HT-29 (cell line): Measurements from ENCODE around the gene LMX1B. TPM values are rescaled to one million over a fixed set of nuclear protein-coding genes. Genes with fewer than 3 reads are reported as not detected.

Source experiments
- DNase-seq: peaks from one replicate; pipeline ENCODE4 v3.0.0-alpha.2; 2015; ENCODE audit warnings: low spot score
- total RNA-seq: library from RNA; depleted of rRNA; stranded (reverse); fragments of >200 nt; shearing (Covaris generic); gene quantifications from 2 replicates; pipeline ENCODE4 v1.2.3, GENCODE V29; 2014

The LMX1B gene
- total RNA-seq, 1 experiment from 2014 or later: not detected

- no peak for DNase-seq
Observed at GRCh38 chr9:126658201-126658825, 44.6 kb downstream of the LMX1B start.

GRCh38 chr9:126658956-126659555 lies 45.3 kb downstream of the LMX1B start:
- no peak for DNase-seq

GRCh38 chr9:126661122-126661520 lies 47.4 kb downstream of the LMX1B start:
- no peak for DNase-seq

- peak; percentile 3 for DNase-seq
Observed at GRCh38 chr9:126661521-126662251, 48.0 kb downstream of the LMX1B start.

GRCh38 chr9:126663661-126664072 lies 49.9 kb downstream of the LMX1B start:
- DNase-seq: no peak

- no peak for DNase-seq
Observed at GRCh38 chr9:126664900-126665643, 51.3 kb downstream of the LMX1B start.

GRCh38 chr9:126665644-126666035 lies 51.9 kb downstream of the LMX1B start:
- DNase-seq: no peak

- no peak for DNase-seq
Observed at GRCh38 chr9:126666155-126666803, 52.6 kb downstream of the LMX1B start.

- no peak for DNase-seq
Observed at GRCh38 chr9:126667190-126668055, 53.7 kb downstream of the LMX1B start.

- no peak for DNase-seq
Observed at GRCh38 chr9:126668058-126668457, 54.3 kb downstream of the LMX1B start.

GRCh38 chr9:126669108-126669507 lies 55.4 kb downstream of the LMX1B start:
- no peak for DNase-seq

- no peak for DNase-seq
Observed at GRCh38 chr9:126670270-126670669, 56.5 kb downstream of the LMX1B start.

GRCh38 chr9:126671381-126671831 lies 57.7 kb downstream of the LMX1B start:
- DNase-seq: no peak

GRCh38 chr9:126671983-126672382 lies 58.3 kb downstream of the LMX1B start:
- DNase-seq: no peak

- DNase-seq: no peak
Observed at GRCh38 chr9:126672634-126673284, 59.0 kb downstream of the LMX1B start.

- no peak for DNase-seq
Observed at GRCh38 chr9:126673689-126674364, 60.1 kb downstream of the LMX1B start.

GRCh38 chr9:126674365-126675146 lies 60.8 kb downstream of the LMX1B start:
- no peak for DNase-seq

GRCh38 chr9:126675147-126675467 lies 61.4 kb downstream of the LMX1B start:
- DNase-seq: no peak
